Fibroblast of lung (primary cell): ENCODE data around the gene GAGE12J.
"Not testable (repeated sequence)": the region's sequence is repeated elsewhere in the genome, so short reads cannot be mapped to it uniquely, and the experiment has no call there.

Experiments used
- EZH2 ChIP-seq: IDR thresholded peaks from 2 replicates; pipeline ENCODE4 v1.5.1; 2012; ENCODE audit warnings: low read length, control low read depth, mild to moderate bottlenecking; ENCODE audit errors: missing control alignments
- TF ChIP-seq, protein P1 (sequence below), 2 donors: IDR thresholded peaks in 1 of 2; conservative IDR thresholded peaks in 1 of 2; 1 replicate in 1 of 2; 2 replicates in 1 of 2; pipeline ENCODE4 v1.5.1; 2011 to 2012; ENCODE audit warnings: low read length in 2 of 2, control low read depth in 1 of 2, inconsistent platforms in 1 of 2, low read depth in 1 of 2, mild to moderate bottlenecking in 1 of 2

DNA sequence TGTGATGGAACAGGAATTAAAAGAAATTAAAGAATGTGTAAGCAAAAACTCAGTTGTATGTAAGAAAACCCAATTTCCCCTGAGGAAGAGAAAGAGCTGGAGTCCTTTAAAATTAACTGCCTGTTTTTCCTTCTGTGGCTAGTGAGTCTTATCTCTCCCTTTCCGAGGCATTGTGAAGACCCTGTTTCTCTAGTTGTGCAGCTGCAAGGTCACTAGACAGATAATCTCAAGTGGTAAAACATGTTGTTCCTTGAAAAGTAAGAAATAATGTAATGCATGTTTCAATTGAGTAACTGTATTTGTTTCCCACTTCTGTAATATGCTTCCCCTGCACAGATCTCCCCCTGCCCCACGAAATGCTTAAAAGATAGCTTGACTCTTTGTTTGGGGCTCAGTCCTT, 14.1 kb upstream of the GAGE12J start:
- TF ChIP-seq, protein P1, sequence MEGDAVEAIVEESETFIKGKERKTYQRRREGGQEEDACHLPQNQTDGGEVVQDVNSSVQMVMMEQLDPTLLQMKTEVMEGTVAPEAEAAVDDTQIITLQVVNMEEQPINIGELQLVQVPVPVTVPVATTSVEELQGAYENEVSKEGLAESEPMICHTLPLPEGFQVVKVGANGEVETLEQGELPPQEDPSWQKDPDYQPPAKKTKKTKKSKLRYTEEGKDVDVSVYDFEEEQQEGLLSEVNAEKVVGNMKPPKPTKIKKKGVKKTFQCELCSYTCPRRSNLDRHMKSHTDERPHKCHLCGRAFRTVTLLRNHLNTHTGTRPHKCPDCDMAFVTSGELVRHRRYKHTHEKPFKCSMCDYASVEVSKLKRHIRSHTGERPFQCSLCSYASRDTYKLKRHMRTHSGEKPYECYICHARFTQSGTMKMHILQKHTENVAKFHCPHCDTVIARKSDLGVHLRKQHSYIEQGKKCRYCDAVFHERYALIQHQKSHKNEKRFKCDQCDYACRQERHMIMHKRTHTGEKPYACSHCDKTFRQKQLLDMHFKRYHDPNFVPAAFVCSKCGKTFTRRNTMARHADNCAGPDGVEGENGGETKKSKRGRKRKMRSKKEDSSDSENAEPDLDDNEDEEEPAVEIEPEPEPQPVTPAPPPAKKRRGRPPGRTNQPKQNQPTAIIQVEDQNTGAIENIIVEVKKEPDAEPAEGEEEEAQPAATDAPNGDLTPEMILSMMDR (conservative IDR thresholded peaks at IDR 0.05 in 1 of 2, IDR thresholded peaks at IDR 0.05 in 1 of 2; ENCODE audit: low read depth in 1 of 2, low read length in 2 of 2) = not testable (repeated sequence)
- not testable (repeated sequence) for TF ChIP-seq EZH2
